GM12878 (cell line): ENCODE data around the gene UMAD1.

Experiments used
- CHD2 ChIP-seq: IDR thresholded peaks from 2 replicates; pipeline ENCODE4 v1.6.1; 2011; ENCODE audit warnings: low read depth, low read length, improper control_type of control experiment, borderline replicate concordance
- EGR1 ChIP-seq, 2 experiments: IDR thresholded peaks; 1 replicate in 1 of 2; 2 replicates in 1 of 2; pipeline ENCODE4 v1.6.1; 2011 to 2012; ENCODE audit warnings: low read depth in 2 of 2, low read length in 2 of 2, borderline replicate concordance in 1 of 2, mild to moderate bottlenecking in 1 of 2, moderate library complexity in 1 of 2
- ETV6 ChIP-seq, 2 experiments: fragments of 450-650 bp in 1 of 2; IDR thresholded peaks in 1 of 2; conservative IDR thresholded peaks in 1 of 2; 2 replicates each; pipeline ENCODE4 v1.6.1; 2014; ENCODE audit warnings: antibody characterized with exemption in 1 of 2, borderline replicate concordance in 1 of 2, low read depth in 1 of 2, mild to moderate bottlenecking in 1 of 2, moderate library complexity in 1 of 2
- POLR2A ChIP-seq: IDR thresholded peaks from 2 replicates; pipeline ENCODE4 v1.6.1; 2011; ENCODE audit warnings: low read depth, mild to moderate bottlenecking, low read length
- POLR2AphosphoS2 ChIP-seq: IDR thresholded peaks from 2 replicates; pipeline ENCODE4 v1.6.1; 2011; ENCODE audit warnings: low read depth, mild to moderate bottlenecking, low read length, improper control_type of control experiment, moderate library complexity
- TF ChIP-seq, protein P1 (sequence below), 3 experiments: IDR thresholded peaks in 2 of 3; conservative IDR thresholded peaks in 1 of 3; 2 replicates each; pipeline ENCODE4 v1.5.1; 2011; ENCODE audit warnings: low read depth in 3 of 3, low read length in 3 of 3, mild to moderate bottlenecking in 3 of 3, control low read depth in 2 of 3, moderate library complexity in 2 of 3, inconsistent platforms in 1 of 3, mixed read lengths in 1 of 3; ENCODE audit not compliant: control insufficient read depth in 2 of 3, insufficient read depth in 1 of 3; ENCODE audit errors: extremely low read depth in 1 of 3

- TF ChIP-seq EGR1 (IDR thresholded peaks at IDR 0.05; ENCODE audit: borderline replicate concordance in 1 of 2, low read depth in 2 of 2, low read length in 2 of 2), result no peak
- TF ChIP-seq POLR2AphosphoS2, result no peak
- no peak for TF ChIP-seq CHD2
- no peak for TF ChIP-seq ETV6 (conservative IDR thresholded peaks at IDR 0.05 in 1 of 2, IDR thresholded peaks at IDR 0.05 in 1 of 2; ENCODE audit: borderline replicate concordance in 1 of 2, low read depth in 1 of 2)
- TF ChIP-seq, protein P1, sequence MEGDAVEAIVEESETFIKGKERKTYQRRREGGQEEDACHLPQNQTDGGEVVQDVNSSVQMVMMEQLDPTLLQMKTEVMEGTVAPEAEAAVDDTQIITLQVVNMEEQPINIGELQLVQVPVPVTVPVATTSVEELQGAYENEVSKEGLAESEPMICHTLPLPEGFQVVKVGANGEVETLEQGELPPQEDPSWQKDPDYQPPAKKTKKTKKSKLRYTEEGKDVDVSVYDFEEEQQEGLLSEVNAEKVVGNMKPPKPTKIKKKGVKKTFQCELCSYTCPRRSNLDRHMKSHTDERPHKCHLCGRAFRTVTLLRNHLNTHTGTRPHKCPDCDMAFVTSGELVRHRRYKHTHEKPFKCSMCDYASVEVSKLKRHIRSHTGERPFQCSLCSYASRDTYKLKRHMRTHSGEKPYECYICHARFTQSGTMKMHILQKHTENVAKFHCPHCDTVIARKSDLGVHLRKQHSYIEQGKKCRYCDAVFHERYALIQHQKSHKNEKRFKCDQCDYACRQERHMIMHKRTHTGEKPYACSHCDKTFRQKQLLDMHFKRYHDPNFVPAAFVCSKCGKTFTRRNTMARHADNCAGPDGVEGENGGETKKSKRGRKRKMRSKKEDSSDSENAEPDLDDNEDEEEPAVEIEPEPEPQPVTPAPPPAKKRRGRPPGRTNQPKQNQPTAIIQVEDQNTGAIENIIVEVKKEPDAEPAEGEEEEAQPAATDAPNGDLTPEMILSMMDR (IDR thresholded peaks at IDR 0.05 in 2 of 3, conservative IDR thresholded peaks at IDR 0.05 in 1 of 3; ENCODE audit: control insufficient read depth in 2 of 3, extremely low read depth in 1 of 3, insufficient read depth in 1 of 3, low read depth in 3 of 3, low read length in 3 of 3), result no peak
- TF ChIP-seq POLR2A, result no peak
Observed at GRCh38 chr7:7650682-7651206, 10.2 kb downstream of the UMAD1 start.
